HTERT RPE-1 (cell line): ENCODE data around the gene TRIM17.
"Not testable (repeated sequence)": the region's sequence is repeated elsewhere in the genome, so short reads cannot be mapped to it uniquely, and the experiment has no call there.

ENCODE experiments used
- in situ Hi-C: fragments of 300-500 bp; cut with MboI; formaldehyde crosslinking; loops from 4 replicates; pipeline ENCODE4 v1.14.3; 2020; ENCODE audit warnings: low sequenced_read_pairs

Gene TRIM17

GRCh38 chr1:228450200-228450599 is 33.5 kb upstream of the TRIM17 start:
- in situ Hi-C loops, result no loop called here

- in situ Hi-C loops, result no loop called here
These were observed 31.7 kb upstream of the TRIM17 start for GRCh38 chr1:228448372-228448771.

GRCh38 chr1:228446852-228447251 is 30.2 kb upstream of the TRIM17 start:
- in situ Hi-C loops, result no loop called here

GRCh38 chr1:228445843-228446650 is 29.4 kb upstream of the TRIM17 start:
- in situ Hi-C loops, result no loop called here

- in situ Hi-C loops, result no loop called here
These were observed 28.8 kb upstream of the TRIM17 start for GRCh38 chr1:228445490-228445842.

- in situ Hi-C loops, result no loop called here
These were observed 26.7 kb upstream of the TRIM17 start for GRCh38 chr1:228443395-228443794.

- in situ Hi-C loops, result no loop called here
These were observed 24.3 kb upstream of the TRIM17 start for GRCh38 chr1:228440761-228441500.

GRCh38 chr1:228438266-228438665 is 21.6 kb upstream of the TRIM17 start:
- in situ Hi-C loops, result no loop called here

GRCh38 chr1:228437424-228437962 is 20.8 kb upstream of the TRIM17 start:
- in situ Hi-C loops, result no loop called here

GRCh38 chr1:228434689-228435088 is 18.0 kb upstream of the TRIM17 start:
- in situ Hi-C loops, result no loop called here

- in situ Hi-C loops, result not testable (repeated sequence)
These were observed 16.8 kb upstream of the TRIM17 start for GRCh38 chr1:228433337-228434053.

GRCh38 chr1:228430243-228430642 is 13.6 kb upstream of the TRIM17 start:
- in situ Hi-C loops, result no loop called here

- in situ Hi-C loops, result no loop called here
These were observed 13.0 kb upstream of the TRIM17 start for GRCh38 chr1:228429698-228430097.

- in situ Hi-C loops, result no loop called here
These were observed 12.3 kb upstream of the TRIM17 start for GRCh38 chr1:228429007-228429406.

GRCh38 chr1:228428412-228428811 is 11.8 kb upstream of the TRIM17 start:
- in situ Hi-C loops, result no loop called here

GRCh38 chr1:228426518-228427175 is 10.0 kb upstream of the TRIM17 start:
- in situ Hi-C loops, result no loop called here

GRCh38 chr1:228424685-228425660 is 8.3 kb upstream of the TRIM17 start:
- in situ Hi-C loops, result no loop called here

- in situ Hi-C loops, result no loop called here
These were observed 6.9 kb upstream of the TRIM17 start for GRCh38 chr1:228423404-228424053.
